NCI-H1694 (cell line): Measurements from ENCODE around the gene ARSG.

Experiments
- DNase-seq: peaks from one replicate; lab custom pipeline; 2025; lab: John Stamatoyannopoulos, UW

The ARSG gene

DNA sequence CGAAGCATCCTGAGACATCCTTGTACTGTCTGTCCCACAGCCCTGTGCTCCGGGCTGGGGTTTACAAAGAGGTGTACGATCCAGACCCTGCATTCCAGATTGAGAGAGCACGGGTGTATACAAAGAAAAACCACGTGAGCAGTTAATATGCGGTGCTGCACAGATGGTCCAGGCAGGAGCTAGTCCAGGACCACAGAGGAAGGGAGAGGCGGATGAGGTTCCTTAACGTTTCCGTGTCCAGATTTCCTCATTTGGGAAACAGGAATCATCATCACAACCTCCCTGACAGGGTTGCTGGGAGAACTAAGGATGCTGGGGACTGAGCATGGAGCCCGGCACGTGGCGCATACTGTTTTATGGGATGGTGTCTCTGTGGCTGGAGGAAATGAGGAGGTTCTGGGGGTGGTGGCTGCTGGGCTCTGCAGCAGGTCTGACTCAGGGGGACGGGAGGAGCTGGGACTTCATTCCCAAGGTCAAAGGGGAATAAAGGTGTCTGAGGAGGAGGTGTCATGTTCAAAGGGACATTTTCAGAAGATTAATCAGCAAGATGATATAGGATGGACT, 139.8 kb downstream of the ARSG start:
- DNase-seq = no peak

DNA sequence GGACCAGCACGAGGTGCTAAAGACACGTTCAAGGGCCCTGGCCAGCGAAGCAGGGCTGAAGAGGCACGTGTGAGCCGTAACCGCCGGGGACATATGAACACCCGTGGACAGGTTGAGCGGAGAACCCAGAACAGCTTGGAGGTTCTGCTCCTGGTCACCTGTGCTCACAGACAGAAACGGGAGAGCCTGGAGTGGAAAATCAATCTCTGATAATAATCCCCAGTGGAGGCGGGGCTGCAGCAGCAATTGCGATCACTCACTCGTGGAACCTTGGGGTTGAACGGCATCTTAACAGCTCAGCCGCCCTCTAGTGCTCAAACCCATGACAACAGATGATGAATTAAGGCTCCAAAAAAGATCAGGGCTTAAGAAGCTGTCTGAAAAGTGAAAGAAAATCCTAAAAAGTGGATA, 140.4 kb downstream of the ARSG start:
- DNase-seq = peak; percentile 40

DNA sequence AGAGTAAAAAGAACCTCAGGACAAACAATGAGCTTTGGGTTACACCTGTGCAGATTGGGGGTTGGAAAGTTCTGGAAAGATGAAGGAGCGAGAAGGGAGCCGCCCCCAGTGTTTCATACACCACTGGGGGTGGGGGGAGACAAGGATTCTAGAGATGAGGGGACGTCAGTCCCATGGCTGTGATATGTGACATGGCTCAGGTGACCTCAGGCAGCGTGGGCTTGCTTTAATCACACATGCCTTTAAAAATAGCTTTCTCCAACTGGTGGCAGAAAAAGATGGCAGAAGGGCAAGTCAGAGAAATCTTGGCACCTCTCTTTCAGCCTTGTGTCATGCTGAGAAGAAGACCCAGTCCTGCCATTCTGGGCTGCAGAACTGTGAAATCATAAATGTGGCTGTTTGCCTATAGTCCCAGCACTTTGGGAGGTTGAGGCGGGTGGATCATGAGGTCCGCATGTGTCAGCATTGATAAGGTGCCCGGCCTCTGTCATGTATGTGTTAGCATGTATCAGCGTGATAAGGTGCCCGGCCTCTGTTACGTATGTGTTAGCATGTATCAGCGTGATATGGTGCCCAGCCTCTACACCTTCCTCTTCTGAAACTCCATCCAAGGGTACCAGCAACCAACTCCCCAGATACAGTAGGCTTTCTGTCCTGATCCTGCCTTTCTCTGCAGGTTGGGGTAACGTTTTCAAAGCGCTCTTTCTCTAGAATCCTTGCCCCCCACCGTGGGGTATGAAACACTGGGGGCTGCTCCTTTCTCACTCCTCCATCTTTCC, 141.0 kb downstream of the ARSG start:
- no peak for DNase-seq

DNA sequence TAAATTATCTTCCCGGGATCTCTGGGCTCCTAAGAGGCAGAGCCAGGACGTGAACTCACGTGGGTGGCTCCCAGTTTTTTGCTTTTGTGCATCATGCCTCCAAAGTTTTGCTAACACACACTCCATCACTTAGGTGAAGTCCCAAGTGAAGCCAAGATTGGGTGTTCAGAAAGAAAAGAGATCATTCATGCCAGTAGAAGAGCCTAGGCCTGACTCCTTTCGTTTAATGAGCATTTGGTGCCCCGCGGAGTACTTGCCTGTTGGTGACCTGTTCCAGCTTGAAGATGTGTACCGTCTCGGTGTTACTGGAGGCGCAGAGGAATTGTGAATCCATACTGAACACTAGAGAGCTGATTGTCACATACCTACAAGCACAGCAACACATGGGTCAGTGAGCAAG, 141.9 kb downstream of the ARSG start:
- DNase-seq = no peak

DNA sequence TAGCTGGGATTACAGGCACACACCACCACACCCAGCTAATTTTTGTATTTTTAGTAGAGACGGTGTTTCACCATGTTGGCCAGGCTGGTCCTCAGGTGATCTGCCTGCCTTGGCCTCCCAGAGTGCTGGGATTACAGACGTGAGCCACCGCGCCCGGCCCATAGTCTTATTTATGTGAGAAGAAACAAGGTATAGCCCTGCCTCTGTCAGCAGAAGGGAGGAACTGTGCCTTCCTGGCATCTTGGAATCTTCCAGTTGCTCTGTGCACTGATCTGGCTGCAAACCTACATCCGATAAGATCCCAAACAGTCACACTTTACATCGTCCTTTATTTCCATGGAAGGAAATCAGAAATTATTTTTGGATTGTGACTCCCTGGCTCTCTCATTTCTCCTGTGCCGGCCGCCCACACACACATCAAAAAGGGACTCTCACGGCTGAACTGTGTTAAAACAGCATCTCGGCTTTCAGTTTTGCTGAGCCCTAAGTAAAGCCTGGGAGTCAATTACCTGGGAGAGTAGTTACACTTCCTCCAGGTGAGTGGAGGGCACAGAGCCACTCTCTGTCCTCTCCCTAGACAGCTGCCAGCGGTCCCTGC, 142.7 kb downstream of the ARSG start:
- DNase-seq = no peak

DNA sequence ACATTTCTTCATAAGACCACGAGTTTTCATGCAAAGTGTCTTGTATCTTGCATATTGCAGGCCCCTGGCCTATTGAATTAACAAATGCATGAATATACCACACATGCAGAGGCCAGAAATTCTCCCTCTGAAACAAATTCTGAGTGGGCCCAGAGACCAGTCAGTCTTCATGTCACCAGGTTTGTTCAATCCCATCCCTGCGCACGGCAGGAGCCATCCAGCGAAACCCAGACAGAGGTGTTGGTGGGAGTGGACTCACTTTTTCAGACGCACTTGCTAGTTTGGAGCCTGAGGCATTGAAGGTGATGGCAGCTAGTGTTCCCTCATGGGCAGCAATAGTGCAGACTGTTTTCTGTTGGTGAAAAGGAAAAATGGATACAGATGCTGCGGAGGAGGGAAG, 144.1 kb downstream of the ARSG start:
- no peak for DNase-seq

DNA sequence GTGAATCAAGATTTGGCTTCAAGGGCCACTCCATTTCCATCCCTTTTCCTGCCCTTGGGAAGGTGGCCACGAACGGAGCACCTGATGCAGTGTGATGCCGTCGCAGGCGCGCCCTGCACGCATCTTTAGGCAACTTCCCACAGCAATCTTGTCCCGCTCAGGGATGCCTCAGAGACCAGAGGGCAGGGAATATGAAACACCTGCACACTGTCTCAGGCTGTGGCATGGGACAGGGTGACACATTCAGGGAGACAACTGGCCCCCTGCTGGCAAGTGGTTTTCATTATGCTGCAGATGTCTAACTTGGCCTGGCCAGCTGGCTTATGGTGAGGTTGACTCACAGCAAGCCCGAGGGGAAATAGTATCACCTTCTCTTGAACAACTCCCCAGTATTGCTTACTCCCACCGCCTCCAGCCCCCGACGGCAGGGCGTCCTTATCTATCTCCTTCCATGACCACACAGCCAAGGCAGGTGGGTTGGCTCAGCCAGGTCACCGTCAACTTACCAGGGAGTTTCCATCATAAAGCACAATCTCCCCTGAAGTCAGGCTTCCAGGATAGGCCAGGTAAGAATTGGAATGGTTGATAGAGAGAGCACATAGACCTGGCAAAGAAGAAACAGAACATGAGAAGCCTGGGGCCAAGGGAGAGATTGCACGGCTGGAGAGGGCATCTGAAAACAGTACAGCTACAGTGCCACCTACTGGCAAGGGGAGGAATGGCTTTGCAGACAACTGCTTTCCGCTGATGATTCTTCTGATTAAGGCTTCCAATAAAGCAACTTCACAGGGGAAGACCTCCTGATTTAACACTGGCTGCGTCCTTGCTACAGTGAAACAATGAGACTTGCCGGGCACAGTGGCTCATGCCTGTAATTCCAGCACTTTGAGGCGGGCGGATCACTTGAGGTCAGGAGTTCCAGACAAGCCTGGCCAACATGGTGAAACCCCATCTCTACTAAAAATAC, 144.9 kb downstream of the ARSG start:
- DNase-seq = peak; percentile 86

GRCh38 chr17:68437979-68438822, 146.9 kb downstream of the ARSG start:
- DNase-seq = no peak

DNA sequence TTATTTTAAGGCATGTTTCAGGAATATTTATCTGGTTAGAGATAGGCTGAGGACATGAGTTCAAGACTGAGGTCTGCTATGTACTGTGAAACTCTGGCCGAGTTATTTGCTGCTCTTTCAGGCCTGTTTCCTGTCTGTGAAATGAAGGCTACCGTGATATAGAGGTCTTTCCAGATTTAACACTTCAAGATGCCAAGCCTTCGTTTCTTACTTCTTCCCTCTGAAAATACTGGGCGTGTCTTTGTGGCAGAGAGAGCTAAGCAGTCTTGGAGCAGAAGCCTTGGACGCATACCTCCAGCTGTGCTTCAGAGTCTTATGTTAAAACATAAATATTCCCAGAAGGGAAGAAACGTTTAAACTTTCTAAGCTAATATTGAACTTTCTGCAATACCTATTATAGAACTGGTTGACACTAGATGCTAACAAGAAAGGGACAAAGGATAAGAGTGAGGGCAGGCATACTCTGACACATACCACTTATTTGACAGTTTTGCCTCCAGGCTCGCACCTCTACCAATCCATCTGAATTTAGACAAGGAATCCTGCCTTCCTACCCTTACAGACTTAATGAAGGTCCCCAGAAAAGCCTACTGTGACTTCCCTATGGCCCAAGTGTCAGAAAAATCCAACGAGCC, 148.5 kb downstream of the ARSG start:
- DNase-seq = no peak

DNA sequence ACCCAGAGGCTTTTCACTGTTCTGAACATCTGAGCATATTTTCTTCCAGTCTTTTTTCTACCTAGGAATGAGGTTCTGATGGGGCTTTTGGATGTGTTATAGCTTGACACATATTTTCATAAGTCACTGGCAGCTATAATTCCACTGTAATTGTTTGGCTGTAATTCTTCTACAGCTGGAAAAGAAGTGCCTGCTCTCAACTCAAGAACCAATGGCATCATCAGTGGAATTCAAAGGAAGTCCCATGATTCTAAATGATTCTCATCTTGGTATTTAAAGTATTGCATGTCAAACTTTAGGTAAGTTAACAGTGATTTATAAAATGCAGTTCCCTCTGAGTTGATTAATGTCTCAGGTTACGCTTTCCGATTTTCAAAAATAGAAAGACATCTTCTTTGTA, 149.2 kb downstream of the ARSG start:
- no peak for DNase-seq

GRCh38 chr17:68441070-68441770, 149.9 kb downstream of the ARSG start:
- DNase-seq = no peak

DNA sequence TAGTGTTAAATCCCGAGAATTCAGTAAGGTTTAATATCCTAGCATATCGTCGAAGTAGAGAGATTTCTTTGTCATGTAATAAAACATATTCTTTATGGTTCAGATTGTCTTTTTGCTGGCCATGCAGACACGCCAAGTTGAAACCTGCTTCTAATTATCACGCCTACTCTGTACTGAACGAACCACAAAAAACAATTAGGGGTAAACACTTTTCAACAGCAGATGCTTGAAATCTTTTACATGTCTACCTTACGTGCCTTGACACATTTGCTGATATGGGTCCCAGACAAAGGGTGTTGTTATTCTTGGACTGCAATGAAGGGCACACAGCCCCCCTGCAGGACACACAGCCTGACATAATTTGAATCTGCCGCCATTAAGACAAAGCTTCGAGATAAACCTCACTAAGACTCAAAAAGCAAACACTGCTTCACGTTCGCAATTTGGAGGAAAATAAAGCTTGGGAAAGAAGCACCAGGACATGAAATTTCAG, 152.7 kb downstream of the ARSG start:
- DNase-seq = no peak

- DNase-seq = no peak
Observed at GRCh38 chr17:68445671-68446070, 154.4 kb downstream of the ARSG start.

DNA sequence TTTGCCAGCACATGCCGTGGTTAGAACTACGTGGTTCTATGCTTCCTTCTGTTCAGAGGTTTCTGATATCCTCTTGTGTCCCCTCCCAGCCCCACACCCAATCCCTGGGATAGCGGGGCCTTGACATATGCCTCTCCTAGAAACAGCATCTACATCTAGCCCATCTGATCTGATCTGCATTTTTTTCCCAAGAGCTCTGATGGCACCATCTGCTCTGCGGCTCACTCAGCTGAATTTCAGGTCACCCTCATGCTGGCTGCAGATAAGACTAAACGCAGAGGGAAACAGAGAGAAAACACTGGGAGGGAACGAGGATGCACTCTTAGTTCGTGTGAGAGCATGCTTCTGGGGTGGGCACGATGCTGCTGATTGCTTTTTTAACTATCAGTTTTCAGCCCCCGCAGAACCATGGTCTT, 155.3 kb downstream of the ARSG start:
- DNase-seq = peak; percentile 96

DNA sequence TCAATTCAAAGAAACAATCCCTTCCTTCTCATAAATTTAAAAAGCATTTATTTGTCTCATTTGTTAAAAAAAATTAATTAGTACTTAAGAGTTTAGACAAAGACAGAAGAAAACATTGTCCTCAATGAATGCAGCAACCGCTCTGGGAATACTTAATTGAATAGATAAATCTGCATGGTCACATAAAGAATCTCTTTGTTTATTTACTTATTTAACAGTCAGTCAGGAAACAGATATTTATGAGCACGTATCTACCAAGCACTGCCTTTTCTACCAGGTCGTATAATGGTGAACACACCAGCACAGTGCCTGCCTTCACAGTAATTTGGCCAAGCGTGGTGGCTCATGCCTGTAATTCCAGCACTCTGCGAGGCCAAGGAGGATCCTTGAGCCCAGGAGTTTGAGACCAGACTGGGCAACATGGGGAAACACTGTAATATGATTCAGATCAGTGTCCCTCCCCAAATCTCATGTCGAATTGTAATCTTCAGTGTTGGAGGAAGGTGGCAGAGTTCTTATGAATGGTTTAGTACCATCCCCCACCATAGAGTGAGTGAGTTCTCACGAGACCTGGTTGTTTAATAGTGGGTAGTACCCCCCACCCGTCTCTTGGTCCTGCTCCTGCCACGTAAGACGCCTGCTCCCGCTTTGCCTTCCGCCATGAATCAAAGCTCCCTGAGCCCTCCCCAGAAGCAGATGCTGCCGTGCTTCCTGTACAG, 157.9 kb downstream of the ARSG start:
- DNase-seq = no peak

GRCh38 chr17:68450391-68450790, 159.1 kb downstream of the ARSG start:
- no peak for DNase-seq

- no peak for DNase-seq
Observed at GRCh38 chr17:68450801-68451200, 159.5 kb downstream of the ARSG start.

DNA sequence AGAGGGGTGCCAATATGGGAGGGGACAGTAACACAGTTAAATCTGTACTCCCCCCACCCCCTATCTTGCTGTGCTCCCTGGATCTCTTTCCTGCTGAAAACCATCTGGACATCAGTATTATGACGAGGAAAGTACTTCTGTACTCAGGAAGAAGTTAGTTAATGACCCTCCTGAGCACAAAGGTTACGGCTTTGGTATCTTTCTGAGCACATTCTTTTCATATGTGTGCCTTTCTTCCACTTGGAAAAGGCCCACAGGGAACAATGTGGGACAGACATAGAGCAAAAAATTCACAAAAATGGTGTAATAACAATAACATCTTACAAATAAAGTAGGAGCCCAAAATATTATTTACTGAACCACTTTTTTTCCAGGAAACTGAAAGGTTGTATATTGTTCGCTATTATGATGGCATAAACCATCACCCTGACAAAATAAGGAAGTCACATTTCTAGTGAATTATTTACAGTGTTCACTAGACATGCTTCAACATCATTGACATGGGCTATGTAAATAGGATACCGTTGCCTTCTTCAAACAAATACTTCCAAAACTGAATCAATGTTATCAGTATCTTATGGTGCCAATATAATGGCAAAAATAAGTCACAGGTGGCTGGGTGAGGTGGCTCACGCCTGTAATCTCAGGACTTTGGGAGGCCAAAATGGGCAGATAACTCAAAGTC, 160.5 kb downstream of the ARSG start:
- DNase-seq = no peak
